Renal cortical epithelial cell (primary cell): ENCODE results near the gene PDLIM5. TPM values are rescaled to one million over a fixed set of nuclear protein-coding genes. Genes with fewer than 3 reads are reported as not detected.
"Not testable (repeated sequence)": the region's sequence is repeated elsewhere in the genome, so short reads cannot be mapped to it uniquely, and the experiment has no call there.

ENCODE experiments used
- DNase-seq: peaks from one replicate; pipeline ENCODE4 v3.0.0-alpha.2; 2011; ENCODE audit warnings: low read depth
- total RNA-seq: library from RNA; depleted of rRNA; stranded (reverse); fragments of >200 nt; gene quantifications from 2 replicates; pipeline ENCODE4 v1.2.3, GENCODE V29; 2014

Gene PDLIM5
- total RNA-seq, 1 donor from 2014 or later, result 96.0 TPM

- DNase-seq, result peak; percentile 69
Observed at GRCh38 chr4:94527556-94528233, 76.0 kb downstream of the PDLIM5 start.

GRCh38 chr4:94528792-94529451, 77.2 kb downstream of the PDLIM5 start:
- DNase-seq, result no peak

DNA sequence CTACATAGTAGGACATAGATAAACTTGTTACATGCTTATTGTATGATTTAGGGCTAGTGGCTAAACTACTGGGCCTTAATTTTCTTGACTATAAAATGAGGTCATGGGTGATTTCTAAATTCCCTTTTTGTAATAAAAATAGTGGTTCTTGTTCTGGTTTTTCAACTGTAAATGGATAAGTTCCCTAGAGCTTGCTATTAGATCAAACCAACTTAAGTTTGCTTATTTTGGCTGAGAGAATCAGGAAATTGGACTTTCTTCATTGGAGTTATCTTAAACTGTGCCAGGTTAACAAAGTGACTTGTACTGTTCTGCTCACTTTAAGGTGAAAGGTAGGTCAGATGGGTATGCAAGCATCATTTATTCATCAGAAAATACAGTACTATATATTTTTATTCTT, 78.3 kb downstream of the PDLIM5 start:
- no peak for DNase-seq

DNA sequence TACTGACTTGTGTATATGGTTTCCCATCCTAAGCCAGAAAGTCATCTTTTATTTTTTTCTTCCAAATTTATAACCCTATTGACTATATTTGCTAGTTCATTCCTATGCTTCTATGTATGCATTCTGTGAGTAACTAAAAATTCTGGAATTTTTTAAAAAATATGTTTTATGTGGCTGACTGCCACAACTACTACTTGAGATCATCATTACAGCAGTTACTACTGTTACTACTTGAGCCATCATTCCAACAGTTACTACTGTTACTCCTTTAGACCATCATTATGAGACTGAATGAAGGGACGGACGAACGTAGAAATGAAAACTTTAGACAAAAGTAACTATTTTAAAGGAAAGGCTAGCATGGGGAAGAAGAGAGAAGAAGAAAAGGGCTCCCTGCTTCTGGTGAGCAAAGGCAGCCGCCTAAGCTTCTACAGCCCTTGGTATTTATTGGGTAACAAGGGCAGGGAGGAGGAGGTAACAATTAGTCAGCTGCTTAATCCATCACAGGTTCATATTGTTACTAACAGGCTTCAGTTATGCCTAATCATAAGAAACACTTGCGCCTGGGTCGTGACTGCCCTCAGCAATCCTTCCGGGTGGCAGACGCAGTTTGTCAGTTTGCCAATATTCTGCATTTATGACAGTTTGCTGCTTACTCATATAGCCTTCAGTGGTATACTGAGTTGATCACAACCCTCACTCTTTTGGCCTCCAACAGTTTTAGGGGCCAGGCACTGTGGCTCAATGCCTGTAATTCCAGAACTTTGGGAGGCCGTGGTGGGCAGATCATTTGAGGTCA, 80.4 kb downstream of the PDLIM5 start:
- DNase-seq, result peak; percentile 34

DNA sequence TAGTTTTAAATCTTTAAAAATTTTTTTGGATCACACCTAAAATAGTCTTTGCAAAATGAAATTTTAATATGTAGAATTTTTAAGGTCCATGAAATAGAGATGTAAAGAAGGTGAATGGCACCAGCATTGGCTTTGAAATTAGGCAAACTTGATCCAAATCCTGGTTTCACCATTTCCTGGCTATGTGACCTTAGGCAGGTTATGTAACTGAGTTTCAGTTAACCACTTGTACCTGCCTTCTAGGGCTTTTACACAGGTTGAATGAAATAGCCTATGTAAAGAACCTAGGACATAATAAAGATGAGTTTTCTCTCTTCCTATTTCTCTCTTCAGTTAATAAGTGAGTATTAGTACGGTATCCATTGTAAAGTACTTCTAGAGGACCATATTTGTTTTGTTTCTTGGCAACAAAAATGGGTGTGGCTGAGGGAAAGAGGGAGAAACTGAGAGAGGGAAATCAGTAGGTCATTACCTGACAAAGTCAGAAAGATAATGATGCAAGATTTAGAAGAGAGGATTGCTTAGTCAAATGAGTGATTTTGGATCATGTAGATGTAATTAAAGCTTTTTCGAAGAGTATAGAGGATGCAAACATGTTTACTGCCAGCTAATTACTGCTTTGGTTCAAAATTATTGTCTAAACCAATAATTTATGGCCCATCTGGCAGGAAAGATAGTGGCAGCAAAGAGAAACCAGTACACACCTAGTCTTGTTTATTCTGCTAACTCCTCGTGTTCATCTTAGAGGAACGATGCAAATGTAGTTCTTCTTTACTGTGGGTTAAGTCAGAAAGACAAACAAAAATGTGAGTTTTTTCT, 81.9 kb downstream of the PDLIM5 start:
- no peak for DNase-seq

DNA sequence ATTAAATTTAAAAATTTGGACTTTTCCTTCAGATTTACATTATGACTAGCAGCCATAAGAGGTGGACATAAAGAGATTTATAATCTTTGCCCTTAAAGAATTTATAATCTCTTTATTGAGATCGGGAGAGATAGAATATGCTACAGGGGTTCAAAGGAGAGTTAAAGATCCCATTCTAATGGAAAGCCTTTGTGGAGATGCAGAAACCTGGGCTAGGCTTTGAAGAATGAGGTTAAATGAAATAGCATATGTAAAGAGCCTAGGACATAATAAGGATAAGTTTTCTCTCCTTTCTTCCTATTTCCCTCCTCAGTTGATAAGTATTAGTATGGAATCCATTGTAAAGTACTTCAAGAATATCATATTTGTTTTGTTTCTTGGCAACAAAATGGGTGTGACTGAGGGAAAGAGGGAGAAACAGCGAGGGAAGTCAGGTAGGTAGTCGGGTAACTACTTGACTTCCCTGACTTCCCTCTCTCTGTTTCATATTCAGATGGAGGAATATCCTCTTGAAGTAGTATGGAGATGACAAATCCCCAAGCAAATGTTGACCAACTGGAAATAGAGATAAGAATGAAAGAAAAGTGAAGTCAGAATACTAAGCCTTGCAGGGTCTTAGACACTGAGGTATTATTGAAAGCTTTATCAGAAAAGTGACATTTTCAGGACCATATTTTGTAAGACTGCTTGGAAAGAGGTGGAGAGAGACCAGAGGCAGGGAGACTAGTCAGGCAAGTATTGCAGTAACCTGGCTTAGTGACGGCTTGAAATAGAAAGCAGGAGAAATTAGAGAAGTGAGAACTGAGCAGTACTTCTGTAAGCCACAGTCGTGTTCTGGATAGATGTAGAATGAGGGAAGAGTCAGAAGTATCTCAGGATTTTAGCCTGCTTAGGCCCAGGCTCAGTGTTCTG, 82.9 kb downstream of the PDLIM5 start:
- no peak for DNase-seq

- DNase-seq, result no peak
Observed at GRCh38 chr4:94536049-94536448, 84.3 kb downstream of the PDLIM5 start.

DNA sequence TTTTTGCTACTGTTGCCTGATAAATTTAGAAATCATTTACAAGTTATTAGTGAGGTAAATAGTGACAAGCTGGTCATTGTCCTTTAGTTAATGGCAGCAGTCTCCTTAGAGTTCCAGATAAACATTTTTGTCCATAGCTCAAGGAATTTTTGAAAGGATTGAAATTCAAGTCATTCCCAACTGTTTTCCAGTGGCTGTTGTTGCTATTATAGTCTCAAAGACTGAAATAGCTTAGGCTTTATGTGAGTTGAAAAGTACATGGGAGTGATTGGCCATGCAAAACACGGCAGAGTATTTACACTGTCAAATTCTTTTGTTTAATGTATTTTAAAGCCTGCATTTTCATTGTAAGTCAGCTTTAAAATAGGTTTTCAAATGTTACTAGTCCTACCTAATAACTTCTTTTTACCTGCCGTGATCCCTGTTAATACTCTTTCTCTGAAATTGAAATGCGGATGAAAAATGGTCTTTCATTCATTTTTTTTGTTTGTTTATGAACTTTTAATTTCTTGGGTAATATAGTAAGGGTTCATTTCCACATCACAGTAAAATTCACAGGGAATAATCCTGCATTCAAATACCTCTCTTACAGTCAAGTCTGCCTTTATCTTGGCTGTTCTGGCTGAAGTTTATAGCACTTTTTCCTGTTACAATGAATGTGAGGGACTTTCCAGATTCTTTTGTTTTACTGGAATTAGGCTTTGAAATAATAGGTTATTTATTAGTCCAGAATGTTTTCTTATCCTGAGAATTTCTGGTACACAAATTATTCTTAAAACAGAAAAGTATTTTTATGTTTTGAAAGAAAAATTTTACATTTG, 85.1 kb downstream of the PDLIM5 start:
- DNase-seq, result peak; percentile 82

DNA sequence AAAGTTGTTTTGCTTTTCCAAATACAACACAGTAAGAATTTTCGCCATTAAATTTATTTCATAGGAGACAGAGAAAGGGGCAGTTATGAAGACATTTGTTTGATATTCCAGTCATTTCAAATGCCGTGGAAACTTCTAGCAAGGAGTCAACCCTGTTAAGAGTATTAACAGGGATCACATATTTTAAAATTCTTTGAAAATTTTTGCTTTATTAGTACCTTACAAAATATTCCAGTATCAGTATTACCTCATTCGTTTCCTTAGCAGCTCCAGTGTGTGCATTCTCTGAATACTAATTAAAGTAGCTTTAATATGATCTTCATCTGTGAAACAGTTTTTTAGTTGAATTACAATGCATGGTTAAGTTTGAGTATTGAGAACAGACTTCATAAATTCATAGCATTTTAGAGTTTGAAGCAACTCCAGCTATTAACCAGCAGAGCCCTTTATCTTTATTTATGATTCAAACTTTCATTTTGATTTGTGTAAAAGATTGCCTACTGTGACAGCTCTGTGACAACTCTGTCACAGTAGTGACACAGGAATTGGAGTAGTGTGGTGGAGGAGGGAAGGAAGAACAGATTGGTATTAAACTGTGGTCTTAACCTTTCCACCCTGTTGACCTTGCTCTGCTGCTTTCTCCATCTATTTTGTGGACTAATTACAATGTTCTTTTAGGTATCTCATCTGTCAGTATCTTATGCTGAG, 86.3 kb downstream of the PDLIM5 start:
- DNase-seq, result no peak

- no peak for DNase-seq
Observed at GRCh38 chr4:94540476-94540875, 88.7 kb downstream of the PDLIM5 start.

- DNase-seq, result no peak
Observed at GRCh38 chr4:94544811-94545210, 93.1 kb downstream of the PDLIM5 start.

- no peak for DNase-seq
Observed at GRCh38 chr4:94545296-94545695, 93.6 kb downstream of the PDLIM5 start.

DNA sequence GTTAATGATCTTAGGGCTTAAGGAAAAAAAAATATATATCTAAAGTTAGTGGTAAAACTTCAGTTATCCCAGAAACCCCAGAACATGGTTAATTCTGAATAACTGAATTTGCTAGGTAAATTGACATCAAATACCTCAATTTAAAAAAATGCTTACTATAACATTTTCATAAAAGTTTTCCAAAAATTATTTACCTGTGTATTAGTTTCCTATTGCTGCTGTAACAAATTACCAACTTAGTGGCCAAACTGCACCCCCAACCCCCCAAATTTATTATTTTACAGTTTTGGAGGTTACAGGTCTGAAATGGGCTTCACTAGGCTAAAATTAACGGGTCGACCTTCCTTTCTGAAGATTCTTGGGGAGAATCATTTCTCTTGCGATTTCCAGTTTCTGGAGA, 95.2 kb downstream of the PDLIM5 start:
- no peak for DNase-seq

DNA sequence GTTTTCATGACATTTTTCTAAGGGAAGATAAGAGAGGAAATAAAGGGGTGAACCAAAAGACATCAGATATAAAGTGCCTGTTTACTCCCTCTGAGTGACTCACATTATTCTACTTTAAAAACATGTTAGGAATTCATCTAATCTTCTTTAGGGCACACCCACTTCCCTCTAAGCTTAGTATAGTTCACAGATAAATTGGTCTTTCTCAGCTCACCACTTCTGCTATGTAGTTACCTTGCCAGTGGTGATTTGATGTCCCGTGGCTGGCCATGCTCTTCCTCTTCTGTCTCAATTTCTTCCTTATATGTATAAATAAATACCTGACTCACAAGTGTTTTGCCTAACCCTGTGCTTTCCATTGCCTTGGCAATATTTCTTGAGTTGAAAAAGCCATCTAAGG, 96.8 kb downstream of the PDLIM5 start:
- DNase-seq, result peak; percentile 90

- no peak for DNase-seq
Observed at GRCh38 chr4:94550352-94550751, 98.6 kb downstream of the PDLIM5 start.

DNA sequence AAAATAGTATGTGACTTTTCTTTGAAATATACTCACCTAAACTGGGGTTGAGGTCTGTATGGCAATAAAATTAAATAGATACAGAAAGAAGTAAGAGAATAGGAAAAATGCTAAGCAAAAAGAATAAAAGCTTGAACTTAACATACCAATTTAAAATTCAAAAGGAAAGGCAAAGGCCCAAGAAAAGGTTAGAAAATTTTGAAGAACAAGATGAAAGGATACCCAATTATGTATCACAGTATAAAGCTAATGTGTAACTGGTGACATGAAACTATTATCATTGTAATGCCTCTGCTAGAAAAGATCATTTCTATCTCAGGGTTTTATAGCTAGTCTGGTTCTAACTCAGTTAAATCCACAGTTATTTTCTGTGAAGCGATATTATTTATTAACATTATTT, 99.1 kb downstream of the PDLIM5 start:
- no peak for DNase-seq

GRCh38 chr4:94551643-94552564, 100.2 kb downstream of the PDLIM5 start:
- peak; percentile 50 for DNase-seq

DNA sequence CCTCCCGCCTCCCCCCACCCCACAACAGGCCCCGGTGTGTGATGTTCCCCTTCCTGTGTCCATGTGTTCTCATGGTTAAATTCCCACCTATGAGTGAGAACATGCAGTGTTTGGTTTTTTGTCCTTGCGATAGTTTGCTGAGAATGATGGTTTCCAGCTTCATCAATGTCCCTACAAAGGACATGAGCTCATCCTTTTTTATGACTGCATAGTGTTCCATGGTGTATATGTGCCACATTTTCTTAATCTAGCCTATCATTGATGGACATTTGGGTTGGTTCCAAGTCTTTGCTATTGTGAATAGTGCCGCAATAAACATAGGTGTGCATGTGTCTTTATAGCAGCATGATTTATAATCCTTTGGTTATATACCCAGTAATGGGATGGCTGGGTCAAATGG, 104.3 kb downstream of the PDLIM5 start:
- DNase-seq, result not testable (repeated sequence)
